GM19397 (cell line): ENCODE measurements around the gene ATF1.
"Not testable (repeated sequence)": the region's sequence is repeated elsewhere in the genome, so short reads cannot be mapped to it uniquely, and the experiment has no call there.

Experiments
- ATAC-seq: cut with Tn5 transposase; IDR thresholded peaks from one replicate; pipeline ENCODE4 v1.9.1; 2021; ENCODE audit warnings: mild to moderate bottlenecking, moderate library complexity; ENCODE audit not compliant: unreplicated experiment

Gene ATF1

GRCh38 chr12:50751948-50752721, 11.8 kb upstream of the ATF1 start:
- no peak for ATAC-seq

GRCh38 chr12:50753232-50753769, 10.6 kb upstream of the ATF1 start:
- no peak for ATAC-seq

GRCh38 chr12:50764286-50765094, 589 bp downstream of the ATF1 start:
- peak; percentile 50 for ATAC-seq

GRCh38 chr12:50765095-50765911, 1.4 kb downstream of the ATF1 start:
- no peak for ATAC-seq

- no peak for ATAC-seq
Observed at GRCh38 chr12:50768391-50768790, 4.5 kb downstream of the ATF1 start.

GRCh38 chr12:50768813-50769212, 4.9 kb downstream of the ATF1 start:
- ATAC-seq: not testable (repeated sequence)

GRCh38 chr12:50771409-50771808, 7.5 kb downstream of the ATF1 start:
- no peak for ATAC-seq

- ATAC-seq: no peak
Observed at GRCh38 chr12:50772470-50772869, 8.6 kb downstream of the ATF1 start.

GRCh38 chr12:50772877-50773276, 9.0 kb downstream of the ATF1 start:
- no peak for ATAC-seq

GRCh38 chr12:50775251-50775650, 11.3 kb downstream of the ATF1 start:
- ATAC-seq: no peak

GRCh38 chr12:50776749-50777728, 13.1 kb downstream of the ATF1 start:
- ATAC-seq: no peak

- ATAC-seq: no peak
Observed at GRCh38 chr12:50778663-50779590, 15.0 kb downstream of the ATF1 start.

- no peak for ATAC-seq
Observed at GRCh38 chr12:50780013-50780412, 16.1 kb downstream of the ATF1 start.

- no peak for ATAC-seq
Observed at GRCh38 chr12:50784501-50784900, 20.6 kb downstream of the ATF1 start.

GRCh38 chr12:50785406-50786001, 21.6 kb downstream of the ATF1 start:
- ATAC-seq: no peak

- no peak for ATAC-seq
Observed at GRCh38 chr12:50786498-50787231, 22.8 kb downstream of the ATF1 start.

GRCh38 chr12:50787618-50788017, 23.7 kb downstream of the ATF1 start:
- no peak for ATAC-seq

GRCh38 chr12:50788561-50788960, 24.7 kb downstream of the ATF1 start:
- ATAC-seq: no peak
